Measurements from ENCODE around the gene HAGH.
"Not testable (repeated sequence)": the region's sequence is repeated elsewhere in the genome, so short reads cannot be mapped to it uniquely, and the experiment has no call there.

Gene HAGH

GRCh38 chr16:1809281-1809801 is 17.3 kb downstream of the HAGH start:
- FAIRE-seq = no peak

- no peak for FAIRE-seq
Measured at GRCh38 chr16:1808691-1809090, 17.9 kb downstream of the HAGH start.

GRCh38 chr16:1807626-1808025 is 19.0 kb downstream of the HAGH start:
- no peak for FAIRE-seq

GRCh38 chr16:1800701-1801100 is 25.9 kb downstream of the HAGH start:
- FAIRE-seq = no peak

- not testable (repeated sequence) for FAIRE-seq
Measured at GRCh38 chr16:1799263-1799662, 27.4 kb downstream of the HAGH start.

- FAIRE-seq = no peak
Measured at GRCh38 chr16:1794908-1795666, 31.5 kb downstream of the HAGH start.

- no peak for FAIRE-seq
Measured at GRCh38 chr16:1794221-1794871, 32.3 kb downstream of the HAGH start.

GRCh38 chr16:1793578-1794220 is 32.9 kb downstream of the HAGH start, which contains the start of gene IGFALS:
Gene IGFALS, minus strand, starts transcription at chr16:1793705. Its CDS starts 53 bp downstream, at chr16:1793652.
- FAIRE-seq = no peak

GRCh38 chr16:1792836-1793577 is 33.6 kb downstream of the HAGH start:
- FAIRE-seq = no peak

GRCh38 chr16:1791943-1792812 is 34.4 kb downstream of the HAGH start:
- FAIRE-seq = no peak

- FAIRE-seq = no peak
Measured at GRCh38 chr16:1791256-1791942, 35.2 kb downstream of the HAGH start.

- FAIRE-seq = no peak
Measured at GRCh38 chr16:1790611-1791255, 35.9 kb downstream of the HAGH start.

GRCh38 chr16:1790261-1790610 is 36.4 kb downstream of the HAGH start:
- no peak for FAIRE-seq

- FAIRE-seq = no peak
Measured at GRCh38 chr16:1789643-1790045, 37.0 kb downstream of the HAGH start.

- FAIRE-seq = no peak
Measured at GRCh38 chr16:1788708-1789100, 37.9 kb downstream of the HAGH start.

- no peak for FAIRE-seq
Measured at GRCh38 chr16:1788095-1788707, 38.4 kb downstream of the HAGH start.

GRCh38 chr16:1787322-1788094 is 39.1 kb downstream of the HAGH start:
- no peak for FAIRE-seq

GRCh38 chr16:1787056-1787321 is 39.6 kb downstream of the HAGH start:
- no peak for FAIRE-seq

GRCh38 chr16:1786242-1787055 is 40.2 kb downstream of the HAGH start:
- FAIRE-seq = no peak

Data from TTC549 (cell line).